ENCODE results near the gene PDCD6IP.

Gene PDCD6IP

GRCh38 chr3:33798418-33799201 lies at the start of gene PDCD6IP:
TSS of gene PDCD6IP (plus strand) at chr3:33798630. CDS start at chr3:33798729, 99 bp downstream.
- DNase-seq = peak; percentile 93
- Histone ChIP-seq H3K27ac (ENCODE audit: low read length) (peak within 1 kb of the TSS; percentile 79), H3K36me3 (replicated peaks; ENCODE audit: insufficient read depth, low read length) (0 out of 2 replicates have a peak, but pooled peaks cover 4% of the 10 kb centered on the region), H3K4me1 (ENCODE audit: low read length) (peaks cover 12% of the 10 kb centered on the region), H3K79me2 (ENCODE audit: low read length) (peaks cover 50% of the 10 kb centered on the region), H3K27me3 (replicated peaks; ENCODE audit: insufficient read depth, low read length) (no peaks in the 10 kb centered on the region), H3K9me2 (replicated peaks; ENCODE audit: insufficient read depth, low read length) (no peaks in the 10 kb centered on the region), H3K4me3 (ENCODE audit: low read length) (peak within 1 kb of the TSS; percentile 92), H2AFZ (ENCODE audit: low read length) (peak within 1 kb of the TSS; percentile 69), H3K9me3 (replicated peaks; ENCODE audit: insufficient read depth, low read length) (no peaks in the 10 kb centered on the region), H4K20me1 (ENCODE audit: insufficient read depth, low read length) (0 out of 2 replicates have a peak, but pooled peaks cover 3% of the 10 kb centered on the region), H3K9ac (ENCODE audit: low read length) (peak within 1 kb of the TSS; percentile 83), H3F3A (ENCODE audit: insufficient read depth, low read length) (peaks cover 11% of the 10 kb centered on the region), H3K4me2 (ENCODE audit: low read depth, low read length) (peak within 1 kb of the TSS; percentile 94)
- peak; percentile 28 for TF ChIP-seq CTCF (IDR thresholded peaks at IDR 0.05; ENCODE audit: low read length)
- no peak for TF ChIP-seq EZH2phosphoT487 (IDR thresholded peaks at IDR 0.05; ENCODE audit: low read length)

GRCh38 chr3:33749546-33750210 lies 48.8 kb upstream of the PDCD6IP start:
- H2AFZ ChIP-seq (ENCODE audit: low read length) = no peak overlapping the region
- no peaks in the 10 kb centered on the region for H3K9me3 ChIP-seq (replicated peaks; ENCODE audit: insufficient read depth, low read length)
- H3K27ac ChIP-seq (ENCODE audit: low read length) = no peak overlapping the region
- no peaks in the 10 kb centered on the region for H3K9me2 ChIP-seq (replicated peaks; ENCODE audit: insufficient read depth, low read length)
- H4K20me1 ChIP-seq (ENCODE audit: insufficient read depth, low read length) = no peaks in the 10 kb centered on the region
- H3K36me3 ChIP-seq (replicated peaks; ENCODE audit: insufficient read depth, low read length) = no peaks in the 10 kb centered on the region
- no peak overlapping the region for H3K9ac ChIP-seq (ENCODE audit: low read length)
- TF ChIP-seq CTCF (IDR thresholded peaks at IDR 0.05; ENCODE audit: low read length) = no peak
- no peak for TF ChIP-seq EZH2phosphoT487 (IDR thresholded peaks at IDR 0.05; ENCODE audit: low read length)
- TF ChIP-seq EZH2 (optimal IDR thresholded peaks at IDR 0.05; ENCODE audit: low read depth, low read length) = no peak
- H3F3A ChIP-seq (ENCODE audit: insufficient read depth, low read length) = peaks cover 4% of the 10 kb centered on the region; the same call in 1 of the 2 replicates
- H3K79me2 ChIP-seq (ENCODE audit: low read length) = no peaks in the 10 kb centered on the region
- no peak overlapping the region; the same call in 1 of the 2 replicates for H3K4me2 ChIP-seq (ENCODE audit: low read depth, low read length)
- H3K4me3 ChIP-seq (ENCODE audit: low read length) = no peak overlapping the region
- no peak for DNase-seq
- peaks cover 12% of the 10 kb centered on the region for H3K4me1 ChIP-seq (ENCODE audit: low read length)
- H3K27me3 ChIP-seq (replicated peaks; ENCODE audit: insufficient read depth, low read length) = no peaks in the 10 kb centered on the region

- no peaks in the 10 kb centered on the region for H4K20me1 ChIP-seq (ENCODE audit: insufficient read depth, low read length)
- TF ChIP-seq CTCF (IDR thresholded peaks at IDR 0.05; ENCODE audit: low read length) = no peak
- no peak for TF ChIP-seq EZH2phosphoT487 (IDR thresholded peaks at IDR 0.05; ENCODE audit: low read length)
- no peak for TF ChIP-seq EZH2 (optimal IDR thresholded peaks at IDR 0.05; ENCODE audit: low read depth, low read length)
- H3K9me2 ChIP-seq (replicated peaks; ENCODE audit: insufficient read depth, low read length) = no peaks in the 10 kb centered on the region
Observed at GRCh38 chr3:33750211-33750548, 48.2 kb upstream of the PDCD6IP start.

More at GRCh38 chr3:33750211-33750548, 48.2 kb upstream of the PDCD6IP start:
- Histone ChIP-seq H3F3A (ENCODE audit: insufficient read depth, low read length) (peaks cover 4% of the 10 kb centered on the region; the same call in 1 of the 2 replicates), H3K4me3 (ENCODE audit: low read length) (no peak overlapping the region), H3K4me1 (ENCODE audit: low read length) (peaks cover 12% of the 10 kb centered on the region), H3K27me3 (replicated peaks; ENCODE audit: insufficient read depth, low read length) (no peaks in the 10 kb centered on the region), H3K79me2 (ENCODE audit: low read length) (no peaks in the 10 kb centered on the region), H3K27ac (ENCODE audit: low read length) (no peak overlapping the region), H3K4me2 (ENCODE audit: low read depth, low read length) (no peak overlapping the region; the same call in 1 of the 2 replicates), H3K9ac (ENCODE audit: low read length) (no peak overlapping the region), H2AFZ (ENCODE audit: low read length) (no peak overlapping the region), H3K9me3 (replicated peaks; ENCODE audit: insufficient read depth, low read length) (no peaks in the 10 kb centered on the region), H3K36me3 (replicated peaks; ENCODE audit: insufficient read depth, low read length) (no peaks in the 10 kb centered on the region)
- no peak for DNase-seq

Measured in MM.1S (cell line).